Glutamatergic neuron (in vitro differentiated cells): Measurements from ENCODE around the gene NYAP2. TPM values are rescaled to one million over a fixed set of nuclear protein-coding genes. Genes with fewer than 3 reads are reported as not detected.

Experiments used
- DNase-seq: peaks from one replicate; pipeline ENCODE4 v3.0.0; 2022
- H3K27ac Mint-ChIP-seq: one replicate; pipeline ENCODE4 v1.8.0; 2020; ENCODE audit warnings: mild to moderate bottlenecking, mixed read lengths, inconsistent platforms; ENCODE audit not compliant: unreplicated experiment
- H3K27me3 Mint-ChIP-seq: one replicate; pipeline ENCODE4 v1.8.0; 2020; ENCODE audit warnings: mild to moderate bottlenecking, moderate library complexity, mixed read lengths, inconsistent platforms; ENCODE audit not compliant: unreplicated experiment
- H3K36me3 Mint-ChIP-seq: one replicate; pipeline ENCODE4 v1.8.0; 2020; ENCODE audit warnings: mild to moderate bottlenecking, mixed read lengths, inconsistent platforms; ENCODE audit not compliant: unreplicated experiment
- H3K4me1 Mint-ChIP-seq: one replicate; pipeline ENCODE4 v1.8.0; 2020; ENCODE audit warnings: mild to moderate bottlenecking, low read depth, mixed read lengths, inconsistent platforms; ENCODE audit not compliant: unreplicated experiment
- H3K4me3 Mint-ChIP-seq: one replicate; pipeline ENCODE4 v1.8.0; 2020; ENCODE audit warnings: mild to moderate bottlenecking, mixed read lengths, inconsistent platforms; ENCODE audit not compliant: unreplicated experiment
- H3K9me3 Mint-ChIP-seq: one replicate; pipeline ENCODE4 v1.8.0; 2020; ENCODE audit warnings: mild to moderate bottlenecking, moderate library complexity, mixed read lengths, inconsistent platforms; ENCODE audit not compliant: unreplicated experiment
- CTCF ChIP-seq: fragments of 200-600 bp; sonication (generic); IDR thresholded peaks from one replicate; pipeline ENCODE4 v1.5.0; 2021; ENCODE audit not compliant: partially characterized antibody, unreplicated experiment
- total RNA-seq: library from RNA; stranded (reverse); fragmentation: NEBNext Ultra II Directional; extraction: Animal tissue kit (Norgen Biotek cat#: 25700); gene quantifications from one replicate; pipeline ENCODE4 v1.2.1, GENCODE V29; 2021; ENCODE audit not compliant: unreplicated experiment

NYAP2 gene
- total RNA-seq, 1 donor from 2014 or later: 0.32 TPM

GRCh38 chr2:225683258-225683657 lies 283.7 kb downstream of the NYAP2 start:
- H3K27me3 Mint-ChIP-seq: no peaks in the 10 kb centered on the region
- no peak for TF ChIP-seq CTCF
- H3K27ac Mint-ChIP-seq: no peak overlapping the region
- H3K36me3 Mint-ChIP-seq: no peaks in the 10 kb centered on the region
- H3K4me1 Mint-ChIP-seq: no peaks in the 10 kb centered on the region
- H3K9me3 Mint-ChIP-seq: no peaks in the 10 kb centered on the region
- no peak overlapping the region for H3K4me3 Mint-ChIP-seq
- no peak for DNase-seq

GRCh38 chr2:225690153-225690552 lies 290.6 kb downstream of the NYAP2 start:
- Mint-ChIP-seq H3K4me3 (no peak overlapping the region), H3K9me3 (no peaks in the 10 kb centered on the region), H3K36me3 (no peaks in the 10 kb centered on the region), H3K4me1 (no peaks in the 10 kb centered on the region), H3K27ac (no peak overlapping the region), H3K27me3 (no peaks in the 10 kb centered on the region)
- no peak for DNase-seq
- no peak for TF ChIP-seq CTCF

GRCh38 chr2:225691711-225692110 lies 292.2 kb downstream of the NYAP2 start:
- TF ChIP-seq CTCF: no peak
- Mint-ChIP-seq H3K9me3 (no peaks in the 10 kb centered on the region), H3K27ac (no peak overlapping the region)

GRCh38 chr2:225693259-225693658 lies 293.7 kb downstream of the NYAP2 start:
- Mint-ChIP-seq H3K4me3 (no peak overlapping the region), H3K27me3 (no peaks in the 10 kb centered on the region), H3K9me3 (no peaks in the 10 kb centered on the region), H3K36me3 (no peaks in the 10 kb centered on the region), H3K4me1 (no peaks in the 10 kb centered on the region), H3K27ac (no peak overlapping the region)
- DNase-seq: no peak
- no peak for TF ChIP-seq CTCF

More at GRCh38 chr2:225691711-225692110, 292.2 kb downstream of the NYAP2 start:
- Mint-ChIP-seq H3K4me3 (no peak overlapping the region), H3K27me3 (no peaks in the 10 kb centered on the region), H3K36me3 (no peaks in the 10 kb centered on the region), H3K4me1 (no peaks in the 10 kb centered on the region)
- no peak for DNase-seq

GRCh38 chr2:225694664-225695063 lies 295.2 kb downstream of the NYAP2 start:
- no peaks in the 10 kb centered on the region for H3K4me1 Mint-ChIP-seq
- TF ChIP-seq CTCF: no peak
- DNase-seq: no peak
- no peaks in the 10 kb centered on the region for H3K27me3 Mint-ChIP-seq
- no peak overlapping the region for H3K4me3 Mint-ChIP-seq
- no peak overlapping the region for H3K27ac Mint-ChIP-seq
- no peaks in the 10 kb centered on the region for H3K9me3 Mint-ChIP-seq
- no peaks in the 10 kb centered on the region for H3K36me3 Mint-ChIP-seq
